Adrenal gland (tissue), 12 donors: ENCODE data around the gene STX16. TPM values are rescaled to one million over a fixed set of nuclear protein-coding genes. Genes with fewer than 3 reads are reported as not detected.
A peak's percentile ranks its signal among the peaks of the same experiment; 100 is the strongest.

Experiments
- DNase-seq, 7 donors: peaks; one replicate each; pipeline ENCODE4 v3.0.0-alpha.2; 2019 to 2020
- H3K27ac ChIP-seq, 5 donors: fragments of 200-600 bp; sonication (generic) in 4 of 5; 1 replicate in 3 of 5; 2 replicates in 2 of 5; pipeline versions ENCODE4 v1.5.1 to v1.8.0; 2016 to 2020; ENCODE audit warnings: mild to moderate bottlenecking in 1 of 5
- H3K27me3 ChIP-seq: fragments of 200-600 bp; 2 replicates; pipeline ENCODE4 v1.8.0; 2021
- H3K36me3 ChIP-seq, 2 donors: fragments of 200-600 bp; replicated peaks in 1 of 2; 1 replicate in 1 of 2; 2 replicates in 1 of 2; pipeline versions ENCODE4 v1.5.1 to v1.8.0; 2018 to 2022
- H3K4me1 ChIP-seq, 2 donors: fragments of 200-600 bp; replicated peaks in 1 of 2; 1 replicate in 1 of 2; 2 replicates in 1 of 2; pipeline versions ENCODE4 v1.5.1 to v1.8.0; 2018 to 2021
- H3K4me3 ChIP-seq, 4 donors: fragments of 200-600 bp; sonication (generic) in 3 of 4; one replicate each; pipeline ENCODE4 v1.5.1; 2016 to 2018
- H3K9me3 ChIP-seq, 3 donors: fragments of 200-600 bp; sonication (generic) in 1 of 3; replicated peaks in 1 of 3; 1 replicate in 2 of 3; 2 replicates in 1 of 3; pipeline versions ENCODE4 v1.5.1 to v1.8.0; 2016 to 2021
- CTCF ChIP-seq, 6 experiments: fragments of 450-650 bp in 4 of 6; fragments of 200-600 bp in 2 of 6; sonication (generic) in 1 of 6; IDR thresholded peaks; 1 replicate in 5 of 6; 2 replicates in 1 of 6; pipeline versions ENCODE4 v1.5.1 to v1.8.0; 2016 to 2021; ENCODE audit warnings: antibody characterized with exemption in 6 of 6, mild to moderate bottlenecking in 2 of 6, moderate library complexity in 1 of 6
- POLR2A ChIP-seq, 2 donors: fragments of 450-650 bp; IDR thresholded peaks; one replicate each; pipeline ENCODE4 v1.6.1; 2017; ENCODE audit warnings: antibody characterized with exemption in 2 of 2, mild to moderate bottlenecking in 2 of 2, moderate library complexity in 1 of 2
- WGBS, 4 donors: extraction: QIAGEN DNeasy Blood & Tissue Kit in 2 of 4; methylation state at CpG; one replicate each; pipeline versions ENCODE4 v1.1.5 to v1.1.7; 2013 to 2017; 5-methylcytosine and 5-hydroxymethylcytosine counted together
- intact Hi-C, 2 donors: fragments of 100-400 bp; cut with DNase I; formaldehyde crosslinking; loops; one replicate each; pipeline versions ENCODE4 v1.14.1 to v1.15.0; 2022 to 2023
- polyA plus RNA-seq, 3 donors: library from polyadenylated mRNA; stranded (reverse); fragments of 200-250 nt in 2 of 3; fragments of 350-450 nt in 1 of 3; fragmentation: Illumina TruSeq in 1 of 3; extraction: RNeasy Lipid Tissue Mini Kit (QIAGEN cat#74804) in 1 of 3; gene quantifications; one replicate each; pipeline ENCODE4 v1.2.3, GENCODE V29; 2013 to 2014
- total RNA-seq, 9 donors: library from RNA; depleted of rRNA in 4 of 9; stranded (reverse); fragments of >200 nt in 4 of 9; fragments of 120-200 nt in 1 of 9; fragmentation: NEBNext Ultra II Directional in 1 of 9; extraction: Animal tissue kit (Norgen Biotek cat#: 25700) in 1 of 9; gene quantifications; one replicate each; pipeline versions ENCODE4 v1.1.0 to v1.2.4, GENCODE V29; 2013 to 2023
- donor health status: healthy with polysubstance abuse.
- donor health status: Bipolar disorder and iron deficiency.
- donor health status: DM: yes; HTN: yes; CAD: no.
- donor health status: DM: no; HTN: no; CAD: no.
- donor health status: DM: no; HTN: no; CAD: no.
- donor health status: DM: yes; HTN: yes; CAD: no.

The STX16 gene
- total and polyA plus RNA-seq, 12 donors, result 29.3 to 134 (median 43.6) TPM

- intact Hi-C loops, result no loop called here
- peak in 4 of 7 donors; percentile 31 to 79 (median 39) for DNase-seq
- TF ChIP-seq CTCF (IDR thresholded peaks at IDR 0.05) (no peak), POLR2A (IDR thresholded peaks at IDR 0.05) (no peak)
- H3K27ac ChIP-seq, result peak overlapping the region in 2 of 5 donors; percentile 1 to 44
- H3K4me1 ChIP-seq, result peaks cover 0 to 20% of the 10 kb centered on the region in 2 donors
- H3K27me3 ChIP-seq, result no peaks in the 10 kb centered on the region
- no peak overlapping the region for H3K4me3 ChIP-seq
- peaks cover 0 to 35% of the 10 kb centered on the region in 2 donors for H3K36me3 ChIP-seq
- WGBS, 4 donors, result 52 to 58% (median 56%) methylated on average over 11 of the region's 11 CpGs
- no peaks in the 10 kb centered on the region for H3K9me3 ChIP-seq
Observed at GRCh38 chr20:58665606-58666005, 14.5 kb downstream of the STX16 start.

GRCh38 chr20:58666702-58667101 is 15.6 kb downstream of the STX16 start:
- intact Hi-C loops, result no loop called here

GRCh38 chr20:58667975-58668374 is 16.9 kb downstream of the STX16 start:
- H3K27ac ChIP-seq, result peak overlapping the region in 1 of 5 donors; percentile 11
- intact Hi-C loops, result no loop called here
- no peak for DNase-seq
- H3K4me1 ChIP-seq, result peaks cover 0 to 13% of the 10 kb centered on the region in 2 donors
- H3K9me3 ChIP-seq, result no peaks in the 10 kb centered on the region
- WGBS, 4 donors, result 79 to 97% (median 89%) methylated on average over 5 of the region's 5 CpGs
- no peaks in the 10 kb centered on the region for H3K27me3 ChIP-seq
- peaks cover 0 to 46% of the 10 kb centered on the region in 2 donors for H3K36me3 ChIP-seq
- TF ChIP-seq CTCF (IDR thresholded peaks at IDR 0.05) (no peak), POLR2A (IDR thresholded peaks at IDR 0.05) (no peak)
- H3K4me3 ChIP-seq, result no peak overlapping the region

More at GRCh38 chr20:58666702-58667101, 15.6 kb downstream of the STX16 start:
- no peak for TF ChIP-seq POLR2A (IDR thresholded peaks at IDR 0.05)
- no peak for TF ChIP-seq CTCF (IDR thresholded peaks at IDR 0.05)
- H3K9me3 ChIP-seq, result no peaks in the 10 kb centered on the region
- peaks cover 0 to 36% of the 10 kb centered on the region in 2 donors for H3K36me3 ChIP-seq
- H3K27me3 ChIP-seq, result no peaks in the 10 kb centered on the region
- no peak overlapping the region for H3K4me3 ChIP-seq
- 93 to 96% (median 95%) methylated on average over 7 of the region's 7 CpGs for whole genome bisulfite sequencing, 4 donors
- DNase-seq, result no peak
- H3K27ac ChIP-seq, result no peak overlapping the region
- peaks cover 0 to 13% of the 10 kb centered on the region in 2 donors for H3K4me1 ChIP-seq

GRCh38 chr20:58668901-58669286 is 17.8 kb downstream of the STX16 start:
- peaks cover 0 to 55% of the 10 kb centered on the region in 2 donors for H3K36me3 ChIP-seq
- intact Hi-C loops, result no loop called here
- H3K4me1 ChIP-seq, result peaks cover 0 to 13% of the 10 kb centered on the region in 2 donors
- H3K27ac ChIP-seq, result no peak overlapping the region
- WGBS, 4 donors, result 86 to 93% (median 89%) methylated on average over 5 of the region's 5 CpGs
- TF ChIP-seq CTCF (IDR thresholded peaks at IDR 0.05) (no peak), POLR2A (IDR thresholded peaks at IDR 0.05) (no peak)
- no peaks in the 10 kb centered on the region for H3K27me3 ChIP-seq
- H3K4me3 ChIP-seq, result no peak overlapping the region
- no peaks in the 10 kb centered on the region for H3K9me3 ChIP-seq
- DNase-seq, result no peak
